Measurements from ENCODE around the gene SMARCB1.

Gene SMARCB1

GRCh38 chr22:23804781-23805291 lies 18.1 kb downstream of the SMARCB1 start:
- no peak for DNase-seq

- no peak for DNase-seq
Measured at GRCh38 chr22:23806837-23807236, 20.1 kb downstream of the SMARCB1 start.

- no peak for DNase-seq
Measured at GRCh38 chr22:23812378-23812777, 25.6 kb downstream of the SMARCB1 start.

GRCh38 chr22:23815541-23816155 lies 28.9 kb downstream of the SMARCB1 start:
- DNase-seq, result no peak

- DNase-seq, result no peak
Measured at GRCh38 chr22:23816156-23816976, 29.6 kb downstream of the SMARCB1 start.

- DNase-seq, result no peak
Measured at GRCh38 chr22:23817146-23817545, 30.4 kb downstream of the SMARCB1 start.

- no peak for DNase-seq
Measured at GRCh38 chr22:23818541-23818940, 31.8 kb downstream of the SMARCB1 start.

GRCh38 chr22:23820748-23821211 lies 34.0 kb downstream of the SMARCB1 start:
- no peak for DNase-seq

GRCh38 chr22:23822101-23822671 lies 35.4 kb downstream of the SMARCB1 start:
- DNase-seq, result no peak

GRCh38 chr22:23823331-23823791 lies 36.6 kb downstream of the SMARCB1 start:
- no peak for DNase-seq

- no peak for DNase-seq
Measured at GRCh38 chr22:23824476-23825245, 37.9 kb downstream of the SMARCB1 start.

- DNase-seq, result no peak
Measured at GRCh38 chr22:23825246-23825905, 38.6 kb downstream of the SMARCB1 start.

- DNase-seq, result no peak
Measured at GRCh38 chr22:23826510-23827350, 40.0 kb downstream of the SMARCB1 start.

- no peak for DNase-seq
Measured at GRCh38 chr22:23827351-23827995, 40.7 kb downstream of the SMARCB1 start.

GRCh38 chr22:23828800-23829680 lies 42.3 kb downstream of the SMARCB1 start:
- DNase-seq, result no peak

- no peak for DNase-seq
Measured at GRCh38 chr22:23829845-23830372, 43.1 kb downstream of the SMARCB1 start.

GRCh38 chr22:23831261-23831660 lies 44.5 kb downstream of the SMARCB1 start:
- no peak for DNase-seq

GRCh38 chr22:23831781-23832180 lies 45.0 kb downstream of the SMARCB1 start:
- DNase-seq, result no peak

Data from suppressor macrophage (primary cell).